ENCODE results near the gene RBM6.

Gene RBM6

DNA sequence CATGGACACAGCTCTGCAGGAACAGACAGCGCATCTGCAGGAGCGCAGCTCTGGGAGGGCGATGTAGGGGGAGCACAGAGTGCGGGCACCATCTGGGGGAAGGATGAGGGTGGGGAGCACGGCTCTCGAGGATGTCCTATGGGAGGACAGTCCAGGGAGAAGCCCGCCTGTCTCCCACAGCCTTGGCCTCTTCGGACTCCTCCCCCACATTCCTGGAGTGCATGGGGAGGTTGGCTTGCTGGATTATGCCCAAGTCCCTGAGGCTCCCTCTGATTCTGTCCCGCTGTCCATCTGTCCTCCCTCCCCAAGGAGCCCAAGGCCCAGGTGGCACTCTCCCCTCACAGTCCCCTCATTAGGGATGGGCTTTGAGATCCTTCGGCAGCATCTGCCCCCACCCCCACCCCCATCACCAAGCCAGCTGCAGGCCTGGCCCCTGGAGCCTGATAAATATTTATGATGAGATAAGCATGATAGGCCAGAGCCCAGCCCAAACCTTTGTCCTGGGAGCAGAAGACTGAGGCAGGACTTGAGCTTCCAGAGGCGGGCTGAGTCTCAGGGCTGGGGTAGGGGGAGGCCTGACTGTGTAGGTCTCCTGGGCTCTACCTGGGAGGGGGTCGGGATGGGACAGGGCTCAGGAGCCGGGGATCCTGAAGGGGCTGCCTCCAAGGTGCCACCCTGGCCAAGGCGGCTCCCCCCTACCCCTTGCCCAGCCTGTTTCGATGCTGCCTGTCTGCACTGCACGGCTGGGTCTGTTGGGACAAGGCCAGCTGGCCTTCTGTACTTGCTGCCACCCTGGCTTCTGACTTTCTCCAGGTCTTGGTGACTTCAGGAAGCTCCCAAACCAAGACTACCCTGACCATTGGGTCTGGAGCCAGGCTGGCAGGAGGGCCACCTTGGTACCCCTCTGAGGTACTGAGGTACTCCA is 186.6 kb downstream of the RBM6 start:
- TF ChIP-seq, protein P1, sequence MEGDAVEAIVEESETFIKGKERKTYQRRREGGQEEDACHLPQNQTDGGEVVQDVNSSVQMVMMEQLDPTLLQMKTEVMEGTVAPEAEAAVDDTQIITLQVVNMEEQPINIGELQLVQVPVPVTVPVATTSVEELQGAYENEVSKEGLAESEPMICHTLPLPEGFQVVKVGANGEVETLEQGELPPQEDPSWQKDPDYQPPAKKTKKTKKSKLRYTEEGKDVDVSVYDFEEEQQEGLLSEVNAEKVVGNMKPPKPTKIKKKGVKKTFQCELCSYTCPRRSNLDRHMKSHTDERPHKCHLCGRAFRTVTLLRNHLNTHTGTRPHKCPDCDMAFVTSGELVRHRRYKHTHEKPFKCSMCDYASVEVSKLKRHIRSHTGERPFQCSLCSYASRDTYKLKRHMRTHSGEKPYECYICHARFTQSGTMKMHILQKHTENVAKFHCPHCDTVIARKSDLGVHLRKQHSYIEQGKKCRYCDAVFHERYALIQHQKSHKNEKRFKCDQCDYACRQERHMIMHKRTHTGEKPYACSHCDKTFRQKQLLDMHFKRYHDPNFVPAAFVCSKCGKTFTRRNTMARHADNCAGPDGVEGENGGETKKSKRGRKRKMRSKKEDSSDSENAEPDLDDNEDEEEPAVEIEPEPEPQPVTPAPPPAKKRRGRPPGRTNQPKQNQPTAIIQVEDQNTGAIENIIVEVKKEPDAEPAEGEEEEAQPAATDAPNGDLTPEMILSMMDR (IDR thresholded peaks at IDR 0.05) = no peak
- peak overlapping the region; percentile 46 for H3K27ac ChIP-seq
- H3K79me2 ChIP-seq = no peaks in the 10 kb centered on the region
- peak overlapping the region; percentile 63 for H2AFZ ChIP-seq
- no peaks in the 10 kb centered on the region for H3K36me3 ChIP-seq (ENCODE audit: control insufficient read depth, insufficient read depth, low read length)
- H3K9me3 ChIP-seq (ENCODE audit: control insufficient read depth, low read length) = no peaks in the 10 kb centered on the region
- no peak overlapping the region for H3K4me2 ChIP-seq (ENCODE audit: low read length)
- H3K4me1 ChIP-seq = peaks cover 25% of the 10 kb centered on the region
- H3K9ac ChIP-seq = no peak overlapping the region
- H3K27me3 ChIP-seq (ENCODE audit: control insufficient read depth, insufficient read depth, low read length) = no peaks in the 10 kb centered on the region
- no peak overlapping the region for H3K4me3 ChIP-seq (ENCODE audit: low read depth, low read length)
